COR-L47 (cell line): ENCODE data around the gene ZNF597.
A peak's percentile ranks its signal among the peaks of the same experiment; 100 is the strongest.

Experiments
- DNase-seq: peaks from one replicate; lab custom pipeline; 2025; lab: John Stamatoyannopoulos, UW

Gene ZNF597, protein sequence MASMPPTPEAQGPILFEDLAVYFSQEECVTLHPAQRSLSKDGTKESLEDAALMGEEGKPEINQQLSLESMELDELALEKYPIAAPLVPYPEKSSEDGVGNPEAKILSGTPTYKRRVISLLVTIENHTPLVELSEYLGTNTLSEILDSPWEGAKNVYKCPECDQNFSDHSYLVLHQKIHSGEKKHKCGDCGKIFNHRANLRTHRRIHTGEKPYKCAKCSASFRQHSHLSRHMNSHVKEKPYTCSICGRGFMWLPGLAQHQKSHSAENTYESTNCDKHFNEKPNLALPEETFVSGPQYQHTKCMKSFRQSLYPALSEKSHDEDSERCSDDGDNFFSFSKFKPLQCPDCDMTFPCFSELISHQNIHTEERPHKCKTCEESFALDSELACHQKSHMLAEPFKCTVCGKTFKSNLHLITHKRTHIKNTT

GRCh38 chr16:3443108-3444031 lies at the start of gene ZNF597, which contains the start of gene NAA60:
Gene ZNF597 (minus strand): TSS chr16:3443504. CDS start chr16:3443153, 351 bp downstream.
Gene NAA60 (plus strand): TSS chr16:3443680. CDS start chr16:3476228, 32,548 bp downstream.
- DNase-seq = peak; percentile 89

GRCh38 chr16:3492356-3492755 lies 49.1 kb upstream of the ZNF597 start:
- DNase-seq = no peak

- DNase-seq = no peak
Measured at GRCh38 chr16:3490911-3491629, 47.8 kb upstream of the ZNF597 start.

DNA sequence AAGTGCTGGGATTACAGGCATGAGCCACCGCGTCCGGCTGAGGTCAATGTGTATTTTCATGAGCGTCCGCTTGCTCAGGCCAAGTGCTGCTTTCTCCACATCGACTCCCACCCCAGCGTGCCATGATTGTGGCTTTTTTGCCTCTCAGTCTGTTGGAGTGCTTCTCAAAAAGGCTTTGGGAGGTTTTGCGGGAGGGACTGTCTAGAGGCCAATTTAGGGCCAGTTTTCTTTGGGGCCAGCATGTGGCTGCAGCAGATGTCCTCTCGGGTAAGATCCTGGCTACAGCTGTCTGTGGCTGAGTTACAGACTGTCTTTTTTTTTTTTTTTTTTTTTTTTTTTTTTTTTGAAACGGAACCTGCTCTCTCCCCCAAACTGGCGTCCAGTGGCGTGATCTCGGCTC lies 45.5 kb upstream of the ZNF597 start:
- no peak for DNase-seq

GRCh38 chr16:3487521-3488410 lies 44.5 kb upstream of the ZNF597 start:
- DNase-seq = no peak

- no peak for DNase-seq
Measured at GRCh38 chr16:3486506-3487215, 43.4 kb upstream of the ZNF597 start.

GRCh38 chr16:3485821-3486505 lies 42.7 kb upstream of the ZNF597 start:
- DNase-seq = no peak

GRCh38 chr16:3485097-3485745 lies 41.9 kb upstream of the ZNF597 start:
- no peak for DNase-seq

DNA sequence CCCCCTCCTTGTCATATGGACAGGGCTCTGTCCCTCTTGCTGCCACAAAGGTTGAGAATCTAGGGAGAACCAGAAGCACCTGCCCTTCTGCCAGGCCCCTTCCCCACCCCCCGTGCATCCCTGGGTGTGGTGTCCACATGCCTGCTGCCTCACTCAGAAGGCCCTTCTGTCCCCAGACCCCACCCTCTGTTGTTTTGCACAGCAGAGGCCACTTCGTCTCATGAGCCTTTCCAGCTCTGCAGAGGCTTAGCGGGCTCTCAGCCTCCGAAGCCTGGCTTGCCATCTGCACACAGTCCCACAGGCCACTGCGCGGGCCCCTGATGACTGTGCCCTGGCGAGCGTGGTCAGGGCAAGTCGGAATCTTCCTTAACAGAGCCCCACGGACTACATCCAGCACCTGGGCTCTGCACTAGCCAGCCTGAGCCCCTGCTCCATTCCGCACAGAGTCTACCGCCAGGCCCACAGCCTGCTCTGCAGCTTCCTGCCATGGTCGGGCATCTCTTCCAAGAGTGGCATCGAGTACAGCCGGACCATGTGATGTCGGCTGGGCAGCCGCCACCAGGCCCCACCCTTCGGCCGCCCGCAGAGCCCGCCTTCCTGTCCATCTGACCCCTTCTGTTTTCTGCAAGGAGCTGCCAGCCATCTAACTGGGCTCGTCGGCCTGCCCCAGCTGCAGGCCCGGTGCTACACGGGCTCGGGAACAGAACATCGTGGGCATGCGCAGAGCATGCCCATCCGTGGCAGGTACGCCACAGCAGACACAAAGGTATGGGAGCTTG lies 41.2 kb upstream of the ZNF597 start:
- no peak for DNase-seq

- DNase-seq = no peak
Measured at GRCh38 chr16:3482659-3483241, 39.4 kb upstream of the ZNF597 start.

DNA sequence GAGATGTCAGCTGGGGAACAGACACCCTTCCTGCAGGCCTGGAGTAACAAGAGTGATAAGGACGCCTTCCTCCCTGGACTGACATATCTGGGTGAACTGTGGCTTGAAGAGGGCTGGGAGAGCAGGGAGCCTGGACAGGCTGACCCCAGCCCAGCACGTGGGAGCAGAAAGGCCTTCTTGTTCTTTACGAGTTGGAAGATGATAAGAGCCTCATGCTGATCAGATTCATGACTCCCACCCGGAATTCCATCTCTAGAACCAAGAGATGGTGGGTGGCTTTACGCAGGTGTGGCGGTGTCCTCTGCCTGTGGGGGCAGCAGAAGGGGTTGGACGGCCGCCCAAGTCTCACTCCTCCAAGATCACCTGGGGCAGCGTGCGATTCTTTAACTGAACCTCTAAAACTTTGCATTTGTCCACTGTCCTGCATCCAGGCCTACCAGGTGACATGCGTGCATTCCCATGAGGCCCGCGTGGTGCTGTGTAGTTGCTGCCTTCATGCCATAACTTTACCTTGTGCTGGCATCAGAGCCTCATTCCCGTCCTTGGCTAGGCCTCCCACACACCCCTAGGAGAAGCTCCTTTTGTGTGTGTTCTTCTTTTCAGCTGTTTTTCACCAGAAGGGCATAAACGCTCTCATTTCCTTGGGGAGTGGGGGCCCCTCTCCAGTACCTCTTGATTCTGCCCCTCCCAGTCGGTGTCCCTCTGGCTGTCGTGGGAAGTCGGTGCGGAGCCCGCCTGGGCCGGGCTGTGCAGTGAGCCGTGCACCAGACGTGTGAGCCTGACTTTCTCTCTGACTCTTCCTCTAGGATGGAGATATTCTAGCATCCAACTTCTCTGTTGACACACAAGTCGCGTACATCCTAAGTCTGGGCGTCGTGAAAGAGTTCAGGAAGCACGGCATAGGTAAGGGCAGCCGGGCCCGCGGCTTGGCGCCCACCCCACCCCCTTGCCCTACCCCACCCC lies 38.7 kb upstream of the ZNF597 start:
- no peak for DNase-seq

DNA sequence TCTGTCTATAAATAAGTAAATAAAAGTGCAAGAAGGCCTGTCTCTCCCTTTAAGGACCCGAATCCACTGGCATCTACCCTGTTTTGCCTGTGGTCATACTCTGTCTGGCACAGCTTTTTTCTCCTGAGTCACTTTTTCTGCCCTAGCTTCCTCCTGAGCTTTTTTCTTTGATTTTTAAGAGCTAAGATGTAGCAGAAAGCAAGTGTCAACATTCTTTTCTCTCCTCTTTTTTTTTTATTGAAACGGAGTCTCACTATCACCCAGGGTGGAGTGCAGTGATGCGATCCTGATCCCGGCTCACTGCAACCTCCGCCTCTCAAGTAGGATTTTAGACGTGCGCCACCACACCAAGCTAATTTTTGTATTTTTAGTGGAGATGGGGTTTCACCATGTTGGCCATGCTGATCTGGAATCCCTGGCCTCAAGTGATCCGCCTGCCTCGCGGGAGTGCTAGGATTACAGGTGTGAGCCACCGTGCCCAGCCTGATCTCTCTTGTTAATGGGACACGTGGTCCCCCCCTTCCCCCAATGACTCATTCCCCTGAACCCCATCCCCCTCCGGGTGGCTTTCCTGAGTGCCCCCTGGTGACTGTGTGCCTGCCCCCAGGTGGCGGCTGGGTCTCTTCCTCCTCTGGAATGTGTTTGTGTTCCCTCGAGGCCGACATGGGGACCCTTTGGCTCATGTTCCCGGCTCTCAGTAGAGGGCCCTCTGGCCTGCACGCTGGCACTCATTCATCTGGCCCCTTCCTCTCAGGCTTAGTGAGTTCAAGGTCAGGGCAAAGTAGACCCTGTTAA lies 37.8 kb upstream of the ZNF597 start:
- no peak for DNase-seq

GRCh38 chr16:3479654-3480216 lies 36.4 kb upstream of the ZNF597 start:
- DNase-seq = no peak

DNA sequence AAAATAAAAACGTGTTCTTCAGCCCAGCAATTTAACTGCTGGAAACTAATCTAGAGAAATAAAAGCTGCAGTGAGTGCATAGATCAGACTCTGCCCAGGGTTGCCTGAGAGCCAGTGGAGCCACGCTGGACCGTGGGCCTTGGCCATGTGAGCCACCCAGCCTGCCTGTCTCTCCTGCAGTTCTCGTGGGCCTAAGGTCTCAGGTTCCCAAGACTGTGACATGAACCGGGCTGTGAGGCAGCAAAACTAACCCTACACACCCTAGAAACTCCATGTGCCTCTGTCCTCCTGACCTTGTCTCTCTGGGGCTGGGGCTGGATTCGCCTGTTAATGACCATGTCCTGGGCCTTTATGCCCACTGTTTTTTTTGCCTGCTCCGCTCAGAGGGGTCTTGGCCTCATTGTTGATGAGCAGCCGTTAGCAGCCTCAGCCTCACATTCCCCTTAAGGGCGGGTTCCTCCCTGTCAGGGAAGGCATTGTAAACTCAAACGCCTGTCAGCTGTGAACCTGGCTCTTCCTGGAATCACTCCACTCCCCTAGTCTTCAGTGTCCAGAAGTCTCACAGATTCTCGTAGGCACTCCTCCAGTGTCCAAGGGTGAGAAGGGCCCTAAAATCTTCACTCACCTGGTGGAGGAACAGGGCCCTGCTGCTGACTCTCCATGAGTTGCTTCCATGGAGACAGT lies 35.1 kb upstream of the ZNF597 start:
- DNase-seq = no peak

- DNase-seq = no peak
Measured at GRCh38 chr16:3476409-3476808, 33.1 kb upstream of the ZNF597 start.
